IPS DF 19.7 (cell line): ENCODE data around the gene COL6A6.

Source experiments
- DNase-seq: peaks from one replicate; pipeline ENCODE4 v3.0.0-alpha.2; 2013; ENCODE audit warnings: low read depth, low spot score

COL6A6 gene, protein sequence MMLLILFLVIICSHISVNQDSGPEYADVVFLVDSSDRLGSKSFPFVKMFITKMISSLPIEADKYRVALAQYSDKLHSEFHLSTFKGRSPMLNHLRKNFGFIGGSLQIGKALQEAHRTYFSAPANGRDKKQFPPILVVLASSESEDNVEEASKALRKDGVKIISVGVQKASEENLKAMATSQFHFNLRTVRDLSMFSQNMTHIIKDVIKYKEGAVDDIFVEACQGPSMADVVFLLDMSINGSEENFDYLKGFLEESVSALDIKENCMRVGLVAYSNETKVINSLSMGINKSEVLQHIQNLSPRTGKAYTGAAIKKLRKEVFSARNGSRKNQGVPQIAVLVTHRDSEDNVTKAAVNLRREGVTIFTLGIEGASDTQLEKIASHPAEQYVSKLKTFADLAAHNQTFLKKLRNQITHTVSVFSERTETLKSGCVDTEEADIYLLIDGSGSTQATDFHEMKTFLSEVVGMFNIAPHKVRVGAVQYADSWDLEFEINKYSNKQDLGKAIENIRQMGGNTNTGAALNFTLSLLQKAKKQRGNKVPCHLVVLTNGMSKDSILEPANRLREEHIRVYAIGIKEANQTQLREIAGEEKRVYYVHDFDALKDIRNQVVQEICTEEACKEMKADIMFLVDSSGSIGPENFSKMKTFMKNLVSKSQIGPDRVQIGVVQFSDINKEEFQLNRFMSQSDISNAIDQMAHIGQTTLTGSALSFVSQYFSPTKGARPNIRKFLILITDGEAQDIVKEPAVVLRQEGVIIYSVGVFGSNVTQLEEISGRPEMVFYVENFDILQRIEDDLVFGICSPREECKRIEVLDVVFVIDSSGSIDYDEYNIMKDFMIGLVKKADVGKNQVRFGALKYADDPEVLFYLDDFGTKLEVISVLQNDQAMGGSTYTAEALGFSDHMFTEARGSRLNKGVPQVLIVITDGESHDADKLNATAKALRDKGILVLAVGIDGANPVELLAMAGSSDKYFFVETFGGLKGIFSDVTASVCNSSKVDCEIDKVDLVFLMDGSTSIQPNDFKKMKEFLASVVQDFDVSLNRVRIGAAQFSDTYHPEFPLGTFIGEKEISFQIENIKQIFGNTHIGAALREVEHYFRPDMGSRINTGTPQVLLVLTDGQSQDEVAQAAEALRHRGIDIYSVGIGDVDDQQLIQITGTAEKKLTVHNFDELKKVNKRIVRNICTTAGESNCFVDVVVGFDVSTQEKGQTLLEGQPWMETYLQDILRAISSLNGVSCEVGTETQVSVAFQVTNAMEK (N-terminal part only)

DNA sequence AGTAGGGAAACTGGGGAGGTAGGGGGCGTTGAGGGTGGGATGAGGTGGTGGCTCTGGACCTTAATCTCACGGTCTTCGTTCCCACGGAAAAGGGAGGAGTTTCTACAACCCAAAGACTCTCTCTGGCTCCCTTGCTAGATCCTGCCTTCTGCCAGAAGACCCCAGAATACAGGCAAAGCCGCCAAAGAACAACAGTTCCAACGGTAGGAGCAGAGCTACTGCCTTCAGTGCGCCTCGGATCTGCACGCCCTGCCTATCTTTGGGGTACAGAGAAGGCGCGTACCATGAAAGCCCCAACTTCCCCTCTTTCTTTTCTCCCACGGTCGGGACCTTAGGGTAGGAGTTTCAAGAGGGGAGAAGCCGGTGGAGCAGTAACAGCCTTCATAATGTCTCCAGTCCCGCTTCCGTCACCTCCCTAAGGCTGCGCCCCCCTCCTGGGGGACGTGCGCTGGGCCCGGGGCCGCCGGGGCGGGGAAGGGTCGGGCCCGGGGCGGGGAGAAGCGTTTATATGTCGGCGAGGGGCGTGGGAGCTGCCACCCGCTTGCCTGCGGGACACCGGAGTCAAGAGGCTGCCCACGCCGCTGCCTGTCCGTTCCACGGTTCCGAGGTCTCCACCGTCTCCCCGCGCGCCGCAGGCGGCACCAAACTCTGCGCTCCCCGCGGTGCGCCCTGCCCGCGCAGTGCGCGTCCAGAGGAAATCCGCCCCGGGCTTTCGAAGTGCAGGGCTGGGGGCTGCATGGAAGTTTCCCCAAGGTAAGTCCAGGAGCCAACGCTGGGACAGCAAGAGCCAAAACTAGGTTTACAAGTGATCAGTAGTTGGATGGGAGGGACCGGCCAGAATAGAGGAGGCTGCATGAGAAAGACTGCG lies at the start of gene COL6A6:
TSS of gene COL6A6 (plus strand) at position 533 of the 868 bp plus-strand sequence. CDS start 43,188 bp downstream, outside the sequence.
- DNase-seq, result no peak

DNA sequence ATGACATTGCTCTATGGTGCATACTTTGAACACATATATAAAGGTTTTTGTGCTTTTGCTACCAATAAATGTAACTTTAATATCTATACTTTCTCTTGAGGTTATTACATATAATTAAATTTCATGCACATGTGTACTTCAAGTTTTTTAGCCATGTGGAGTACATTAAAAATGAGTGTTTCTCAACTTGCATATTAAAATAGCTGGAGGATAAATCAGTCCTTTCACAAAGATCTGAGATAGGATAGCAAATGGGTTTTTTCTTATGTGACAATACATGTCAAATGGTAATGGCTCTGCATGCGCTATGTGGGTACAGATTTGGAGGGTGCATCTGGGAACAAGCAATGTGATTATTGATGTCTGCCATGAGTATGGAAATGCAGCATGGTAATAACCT lies 48.7 kb upstream of the COL6A6 start:
- DNase-seq, result no peak

DNA sequence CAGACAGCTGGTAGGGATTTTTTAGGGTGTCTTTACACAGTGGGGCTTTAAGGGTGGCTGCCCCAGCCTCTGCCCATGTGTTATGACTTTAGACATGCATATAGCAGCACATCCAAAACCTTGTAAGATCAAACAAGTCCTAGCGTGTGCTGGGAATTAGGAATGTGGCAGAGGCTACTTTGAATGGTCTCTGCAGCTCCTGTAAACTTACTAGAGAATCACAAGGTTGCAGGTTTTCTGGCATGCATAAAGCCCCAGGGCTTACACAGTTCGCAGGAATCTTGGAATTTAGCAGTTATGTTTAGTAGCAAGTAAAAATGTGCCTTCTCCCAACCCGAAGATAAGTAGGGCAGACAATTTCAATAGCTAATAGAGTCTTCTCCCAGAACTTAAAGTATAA lies 46.9 kb upstream of the COL6A6 start:
- no peak for DNase-seq

DNA sequence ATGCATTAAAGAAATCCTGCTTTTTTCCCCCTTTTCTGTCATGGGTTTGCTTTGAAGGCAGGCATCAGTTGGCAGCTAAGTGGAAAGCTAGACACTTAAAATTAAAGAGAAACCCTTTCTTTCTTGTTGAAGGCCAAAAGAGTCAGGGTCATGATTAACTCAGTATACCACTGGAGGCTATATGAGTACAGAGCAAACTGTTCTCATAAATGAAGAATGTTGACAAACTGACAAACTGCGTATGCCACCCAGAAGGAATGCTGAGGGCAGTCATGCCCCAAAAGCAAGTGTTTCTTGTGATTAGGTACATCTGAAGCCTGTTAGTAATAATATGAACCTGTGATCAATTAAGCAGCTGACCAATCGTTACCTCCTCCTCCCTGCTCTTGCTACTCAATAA lies 43.6 kb upstream of the COL6A6 start:
- no peak for DNase-seq

DNA sequence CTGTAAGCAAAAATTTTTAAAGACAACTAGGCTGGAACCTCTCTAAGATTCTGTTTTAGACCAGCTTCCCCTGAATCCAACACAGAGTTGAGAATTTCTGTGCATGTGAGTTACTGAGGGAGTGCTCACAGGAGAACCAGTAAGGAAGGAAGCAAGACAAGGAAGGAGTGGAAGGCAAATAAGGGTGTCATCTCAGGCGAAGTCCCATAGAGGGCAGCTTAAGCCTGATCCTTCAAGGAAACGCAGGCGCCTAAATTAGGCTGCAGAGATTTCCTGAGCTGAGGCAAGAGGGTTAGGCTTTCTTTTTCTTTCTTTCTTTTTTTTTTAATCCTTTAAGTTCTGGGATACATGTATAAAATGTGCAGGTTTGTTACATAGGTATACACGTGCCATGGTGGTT lies 36.2 kb upstream of the COL6A6 start:
- peak; percentile 40 for DNase-seq

DNA sequence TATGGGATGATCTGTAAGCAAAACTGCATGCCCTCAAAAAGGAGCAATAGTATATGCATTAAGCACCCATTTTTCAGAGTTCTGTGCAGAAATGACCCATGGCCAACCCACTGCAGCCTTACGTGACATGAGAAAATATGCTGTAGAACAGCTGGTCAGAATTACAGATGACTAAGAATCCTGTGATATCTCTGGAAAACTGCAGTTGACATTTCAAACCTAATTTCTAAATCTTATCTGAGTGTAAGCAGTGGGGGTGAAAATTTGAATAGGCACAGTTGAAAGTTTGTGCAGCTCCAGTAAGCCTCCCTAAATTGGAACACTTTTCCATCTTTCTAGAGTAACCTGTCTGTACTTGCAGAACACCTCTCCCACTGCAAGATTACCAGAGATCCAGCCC lies 28.7 kb upstream of the COL6A6 start:
- no peak for DNase-seq

DNA sequence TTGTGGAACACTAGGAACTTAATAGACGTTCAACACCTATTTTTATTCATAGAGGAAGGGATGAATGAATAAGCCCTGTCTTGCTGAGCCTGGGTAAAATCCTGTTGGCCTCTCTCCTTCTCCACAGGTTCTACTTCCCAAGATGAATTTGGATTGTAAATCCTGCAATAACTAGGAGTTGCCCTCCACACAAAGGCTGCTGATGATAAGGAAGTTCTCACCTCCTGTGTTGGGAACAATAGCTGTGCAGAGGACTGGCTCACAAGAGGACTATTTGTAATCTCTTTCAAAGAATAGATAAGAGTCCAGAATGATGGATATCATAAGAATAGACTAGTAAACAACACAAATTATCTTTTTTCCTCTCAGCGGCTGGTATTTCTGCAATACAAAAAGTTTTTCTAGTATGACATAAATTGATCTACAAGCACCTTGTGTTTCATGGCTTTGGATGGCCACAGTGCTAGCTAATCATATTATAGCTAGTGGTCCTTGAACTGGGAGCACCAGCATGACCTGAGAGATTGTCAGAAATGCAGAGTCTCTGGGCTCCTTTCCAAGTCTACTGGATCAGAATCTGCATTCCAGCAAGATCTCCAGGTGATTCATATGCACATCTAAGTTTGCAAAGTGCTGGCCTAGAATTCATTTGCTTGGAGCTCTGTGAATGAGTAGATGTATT lies 28.1 kb upstream of the COL6A6 start:
- no peak for DNase-seq

DNA sequence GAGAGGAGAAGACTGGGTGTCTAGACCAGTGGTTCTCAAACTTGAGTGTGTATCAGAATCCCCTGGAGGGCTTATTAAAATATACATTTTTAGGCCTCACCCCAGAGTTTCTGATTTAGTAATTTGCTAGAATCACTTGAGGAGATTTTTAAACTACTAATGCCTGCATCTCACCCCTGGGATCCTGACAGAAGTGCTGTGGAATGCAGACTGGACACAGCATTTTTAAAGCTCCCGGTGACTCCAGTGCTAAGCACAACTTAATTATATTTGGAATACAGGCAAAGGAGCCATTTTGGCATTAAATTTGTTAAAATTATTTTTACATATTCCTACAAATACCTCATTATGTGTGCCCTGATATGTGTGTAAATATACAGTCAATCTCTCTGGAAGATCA lies 26.7 kb upstream of the COL6A6 start:
- no peak for DNase-seq

DNA sequence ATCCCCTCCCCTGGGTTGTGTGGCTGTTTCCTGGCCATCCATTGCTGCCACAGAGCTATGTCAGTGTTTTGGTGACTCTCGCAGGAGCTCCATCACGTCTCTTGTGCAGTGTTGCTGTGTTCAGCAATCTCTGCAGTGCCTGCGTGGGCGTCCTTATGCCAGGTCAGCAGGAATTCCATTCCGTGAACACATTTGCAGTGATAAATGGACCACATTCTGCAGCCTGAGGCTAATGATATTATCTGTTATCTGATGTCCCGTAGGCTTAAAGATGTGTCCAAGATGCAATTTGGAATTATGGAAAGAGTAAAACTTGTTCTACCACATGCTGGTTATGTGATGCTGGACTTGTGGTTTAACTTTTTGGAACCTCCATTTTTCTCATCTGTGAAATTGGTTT lies 25.5 kb upstream of the COL6A6 start:
- DNase-seq, result no peak

DNA sequence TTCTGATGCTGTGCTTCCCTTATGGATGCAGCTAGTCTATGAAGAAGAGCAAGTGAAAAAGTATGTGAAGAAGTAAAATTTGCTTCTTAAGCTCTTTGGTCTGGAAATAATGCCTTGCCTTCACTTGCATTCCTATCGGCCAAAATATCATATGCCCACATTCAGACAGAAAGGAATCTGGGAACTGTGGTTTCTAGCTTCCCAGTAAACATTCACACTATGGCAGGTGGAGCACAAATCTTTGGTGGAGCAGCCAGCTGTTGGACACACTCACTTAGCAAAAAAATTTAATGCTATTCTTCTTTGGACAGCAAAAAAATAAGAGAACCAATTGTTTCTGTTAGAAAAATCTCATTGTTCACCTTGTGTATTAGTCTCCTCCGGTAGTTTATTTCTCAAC lies 12.3 kb upstream of the COL6A6 start:
- DNase-seq, result no peak

DNA sequence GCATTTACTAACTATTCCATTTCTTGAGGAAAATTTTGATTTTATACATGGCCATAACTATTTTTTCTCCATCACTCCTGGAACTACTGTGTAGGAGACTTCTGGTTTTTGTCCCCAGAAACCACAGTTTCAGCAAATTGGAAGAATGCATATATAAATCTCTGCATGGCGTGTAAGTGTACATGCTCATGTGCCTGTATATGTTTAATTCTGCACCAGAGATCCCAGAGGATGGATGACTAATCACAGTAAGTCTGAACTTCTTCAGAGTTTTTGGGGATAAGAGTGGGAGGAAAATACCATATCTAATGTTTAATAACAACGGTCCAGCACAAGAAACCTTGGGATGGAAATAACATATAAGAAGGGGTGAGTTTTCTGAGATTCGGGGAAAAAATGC lies 10.9 kb upstream of the COL6A6 start:
- DNase-seq, result no peak

DNA sequence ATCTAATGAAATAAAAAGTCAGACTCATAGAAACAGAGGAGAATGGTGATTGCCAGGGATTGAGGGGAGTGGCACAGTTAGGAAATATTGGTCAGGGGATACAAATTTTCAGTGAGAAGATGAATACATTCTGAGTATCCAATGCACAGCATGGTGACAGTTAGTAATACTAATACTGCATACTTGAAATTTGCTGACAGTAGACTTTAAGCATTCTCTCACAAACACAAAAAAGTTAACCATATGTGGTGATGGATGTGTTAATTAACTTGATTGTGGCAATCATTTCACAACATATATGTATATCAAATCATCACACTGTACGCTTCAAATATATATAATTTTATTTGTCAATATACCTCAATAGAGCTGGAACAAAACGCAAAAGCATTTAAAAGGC lies 9.2 kb upstream of the COL6A6 start:
- DNase-seq, result no peak

DNA sequence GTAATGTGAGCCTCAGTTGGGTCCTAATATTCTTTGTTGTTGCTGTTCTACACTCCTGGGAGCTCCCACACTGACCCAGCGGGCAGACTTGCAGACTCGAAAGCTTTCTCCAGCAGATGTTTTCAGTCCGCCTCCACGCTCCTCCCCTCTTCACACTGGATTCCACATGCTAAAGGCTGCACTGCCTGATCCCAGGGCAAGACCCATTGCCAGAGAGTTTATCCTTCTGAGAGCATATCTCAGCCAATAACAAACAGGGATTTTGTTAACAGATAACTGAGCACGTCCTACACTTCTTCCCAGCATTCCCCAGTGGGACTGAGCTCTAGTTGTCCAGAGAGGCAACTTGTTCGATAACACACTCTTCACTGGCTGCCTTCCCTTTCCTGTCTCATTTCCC lies 8.0 kb upstream of the COL6A6 start:
- DNase-seq, result no peak

DNA sequence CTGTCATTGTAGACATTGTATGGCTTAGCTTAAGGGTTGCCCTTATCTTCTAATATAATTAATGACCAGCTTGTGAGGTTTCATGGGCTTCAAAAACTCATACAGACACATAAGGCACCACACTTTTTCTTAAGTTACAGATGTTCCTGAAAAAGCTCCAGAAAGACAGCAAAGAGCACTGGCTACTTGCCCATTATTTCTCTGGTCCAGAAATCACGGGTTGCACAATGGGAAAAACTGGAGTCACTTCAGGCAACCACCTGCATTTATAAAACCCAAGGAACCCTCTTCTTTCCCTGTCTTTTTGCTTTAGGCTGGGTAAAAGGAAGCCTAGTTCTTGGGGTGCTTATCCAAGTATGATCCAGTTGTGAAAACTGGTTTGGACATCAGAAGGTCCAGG lies 2.3 kb upstream of the COL6A6 start:
- DNase-seq, result no peak

DNA sequence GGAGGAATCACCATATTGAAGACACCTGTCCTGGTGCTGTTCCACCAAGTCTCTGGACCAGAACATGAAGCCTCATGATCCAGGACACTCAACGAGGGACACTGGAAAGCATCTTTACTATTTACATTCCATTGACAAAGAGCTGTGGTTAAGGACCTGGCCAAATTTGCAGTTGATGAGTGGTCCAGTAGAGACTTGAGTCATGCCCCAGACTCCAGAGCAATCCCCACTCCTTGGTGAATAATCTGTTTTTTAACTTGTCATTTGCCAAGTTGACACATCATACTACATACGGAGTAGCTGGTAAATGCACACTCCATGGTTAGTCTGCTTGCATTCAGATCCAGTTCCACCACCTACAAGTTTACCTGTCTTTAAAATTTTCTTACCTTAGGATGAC lies 1.2 kb upstream of the COL6A6 start:
- DNase-seq, result no peak

DNA sequence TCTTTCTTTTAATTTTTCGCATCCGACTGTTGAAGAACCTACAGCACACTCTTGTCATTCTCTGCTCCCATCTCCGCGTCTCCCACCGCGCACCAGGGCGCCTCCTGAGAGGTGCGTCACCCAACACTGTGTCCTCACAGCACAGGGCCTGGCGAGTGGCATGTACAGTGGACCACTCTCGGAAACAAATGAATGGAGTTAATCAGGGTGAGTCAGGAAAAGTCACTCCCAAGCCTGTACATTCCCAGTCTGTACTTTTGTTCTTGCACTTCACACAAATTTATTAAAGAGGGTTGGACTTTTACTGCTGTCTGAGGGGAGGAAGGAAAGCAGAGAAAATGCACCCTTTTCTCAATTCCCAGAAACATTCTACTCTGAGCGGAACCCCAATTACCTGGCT lies 625 bp downstream of the COL6A6 start:
- no peak for DNase-seq

DNA sequence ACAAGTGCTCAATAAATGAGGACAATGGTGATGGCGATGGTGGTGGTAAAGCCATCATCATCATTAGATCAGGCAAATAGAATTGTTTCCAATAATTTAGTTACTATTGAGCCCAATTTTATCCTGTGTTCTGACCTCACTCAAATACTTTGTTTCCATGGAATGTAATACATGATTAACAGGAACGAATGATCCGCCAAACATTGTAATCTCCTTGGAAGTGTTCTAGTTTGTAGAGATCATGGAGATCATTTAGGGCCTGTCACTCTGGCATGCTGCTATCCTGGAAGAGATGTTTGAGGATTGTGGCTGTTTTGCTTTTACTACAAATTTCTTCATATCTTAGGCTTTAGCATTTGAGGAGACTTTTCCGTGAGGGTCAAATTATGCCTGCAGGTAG lies 2.8 kb downstream of the COL6A6 start:
- no peak for DNase-seq

DNA sequence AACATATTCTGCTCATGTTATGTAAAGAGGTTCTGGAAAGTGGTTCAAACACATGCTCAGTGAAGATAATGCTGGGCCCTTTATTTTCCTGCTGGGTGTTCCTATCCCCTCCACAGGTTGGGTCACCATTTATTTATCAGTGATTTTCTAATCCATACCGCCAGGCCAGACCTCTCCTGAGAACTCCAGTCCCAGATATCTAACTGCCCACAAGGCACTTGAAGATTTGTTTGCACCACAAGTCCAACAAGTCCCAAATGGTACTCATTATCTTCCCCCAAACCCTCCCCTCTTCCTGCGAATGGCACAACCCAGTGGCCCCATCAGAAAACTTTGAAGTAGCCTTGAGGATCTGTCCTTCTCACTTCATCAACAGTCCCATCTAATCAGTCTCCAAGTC lies 5.4 kb downstream of the COL6A6 start:
- DNase-seq, result no peak

DNA sequence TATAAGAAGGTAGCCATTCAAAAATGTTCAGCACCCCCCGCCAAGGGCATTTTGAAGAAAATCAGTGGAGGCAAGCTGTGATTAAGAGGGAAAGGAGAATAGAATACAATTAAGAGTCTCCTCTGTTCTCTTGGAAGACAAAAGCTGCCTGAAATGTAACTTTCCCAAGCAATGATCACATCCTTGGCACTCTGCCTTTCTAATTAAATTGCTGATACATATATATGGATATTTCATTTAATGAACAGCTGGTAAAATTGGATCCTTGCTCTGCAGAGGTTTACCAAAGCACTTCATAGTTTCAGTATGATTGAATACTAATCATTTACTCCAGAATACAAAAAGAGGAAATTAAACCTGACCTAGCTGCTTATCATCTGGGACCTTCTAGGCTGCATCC lies 10.4 kb downstream of the COL6A6 start:
- no peak for DNase-seq

DNA sequence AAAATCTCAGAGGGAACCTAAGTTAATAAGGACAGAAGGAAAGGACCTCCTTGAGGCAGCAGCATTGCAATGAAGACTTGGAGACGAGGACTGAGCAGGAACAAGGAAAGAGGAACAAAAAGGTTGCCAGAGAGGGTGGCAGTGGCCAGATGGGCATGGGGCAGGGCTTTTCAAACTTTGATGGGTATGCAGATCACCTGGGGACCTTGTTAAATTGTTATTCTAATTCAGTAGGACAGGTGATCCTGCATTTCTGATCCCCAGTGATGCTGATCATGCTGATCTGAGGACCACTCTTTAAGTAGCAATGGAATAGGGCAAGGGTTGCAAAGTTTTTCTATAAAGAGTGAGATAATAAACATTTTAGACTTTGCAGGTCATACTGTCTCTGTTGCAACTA lies 11.1 kb downstream of the COL6A6 start:
- no peak for DNase-seq
